GM19025 (cell line): ENCODE data around the gene YIF1B.

Experiments used
- ATAC-seq: cut with Tn5 transposase; IDR thresholded peaks from one replicate; pipeline ENCODE4 v1.9.1; 2021; ENCODE audit warnings: mild to moderate bottlenecking, low read depth, moderate library complexity; ENCODE audit not compliant: unreplicated experiment

The YIF1B gene

GRCh38 chr19:38307076-38307475, 8.7 kb downstream of the YIF1B start:
- no peak for ATAC-seq

- ATAC-seq, result no peak
Observed at GRCh38 chr19:38306236-38306635, 9.5 kb downstream of the YIF1B start.

GRCh38 chr19:38304866-38305429, 10.8 kb downstream of the YIF1B start:
- ATAC-seq, result no peak

GRCh38 chr19:38304352-38304865, 11.3 kb downstream of the YIF1B start:
- no peak for ATAC-seq

- no peak for ATAC-seq
Observed at GRCh38 chr19:38303517-38304351, 12.0 kb downstream of the YIF1B start, which contains the start of gene C19orf33. Gene C19orf33 (plus strand): TSS chr19:38304251. CDS start chr19:38304262, 11 bp downstream.

GRCh38 chr19:38298821-38299680, 16.7 kb downstream of the YIF1B start:
- no peak for ATAC-seq

GRCh38 chr19:38294090-38294489, 21.7 kb downstream of the YIF1B start:
- no peak for ATAC-seq

GRCh38 chr19:38293281-38293680, 22.5 kb downstream of the YIF1B start:
- no peak for ATAC-seq

GRCh38 chr19:38291855-38292254, 23.9 kb downstream of the YIF1B start:
- no peak for ATAC-seq

GRCh38 chr19:38290631-38291147, 25.1 kb downstream of the YIF1B start:
- no peak for ATAC-seq

- no peak for ATAC-seq
Observed at GRCh38 chr19:38289955-38290354, 25.8 kb downstream of the YIF1B start.

GRCh38 chr19:38288123-38288855, 27.5 kb downstream of the YIF1B start:
- no peak for ATAC-seq

GRCh38 chr19:38287604-38288003, 28.1 kb downstream of the YIF1B start:
- ATAC-seq, result no peak

- ATAC-seq, result no peak
Observed at GRCh38 chr19:38285567-38285966, 30.2 kb downstream of the YIF1B start.

- ATAC-seq, result no peak
Observed at GRCh38 chr19:38284422-38284821, 31.3 kb downstream of the YIF1B start.

- no peak for ATAC-seq
Observed at GRCh38 chr19:38283271-38283670, 32.5 kb downstream of the YIF1B start.

GRCh38 chr19:38281811-38282566, 33.8 kb downstream of the YIF1B start:
- ATAC-seq, result no peak

GRCh38 chr19:38280030-38280921, 35.5 kb downstream of the YIF1B start:
- no peak for ATAC-seq
